A549 (cell line): Measurements from ENCODE around the gene KRTAP4-1. TPM values are rescaled to one million over a fixed set of nuclear protein-coding genes. Genes with fewer than 3 reads are reported as not detected.
A peak's percentile ranks its signal among the peaks of the same experiment; 100 is the strongest.
"Not testable (repeated sequence)": the region's sequence is repeated elsewhere in the genome, so short reads cannot be mapped to it uniquely, and the experiment has no call there.

ENCODE experiments used
- ATAC-seq, 2 experiments: fragments of 200-7000 bp in 1 of 2; fragments of >200 bp in 1 of 2; cut with Nextera tagmentation in 1 of 2; cut with Tn5 transposase in 1 of 2; 3 replicates each; pipeline versions ENCODE4 v1.8.0 to v1.9.1; 2018 to 2020; ENCODE audit warnings: mild to moderate bottlenecking in 1 of 2, moderate library complexity in 1 of 2
- CTCF ChIA-PET: fragments of 300-600 bp; sonication (Branson Sonifier 250); formaldehyde crosslinking; extraction: SDS; loops from one replicate; lab custom pipeline; 2021; ENCODE audit warnings: antibody characterized with exemption, inconsistent platforms; lab: Yijun Ruan, JAX
- POLR2A ChIA-PET: fragments of 350-600 bp; formaldehyde crosslinking; extraction: SDS; loops from one replicate; lab custom pipeline; 2021; ENCODE audit warnings: antibody characterized with exemption, inconsistent platforms; lab: Yijun Ruan, JAX
- DNase-seq, 2 experiments: peaks; one replicate each; pipeline versions ENCODE4 v3.0.0 to v3.0.0-alpha.2; 2011 to 2016; ENCODE audit warnings: low read depth in 1 of 2, low spot score in 1 of 2
- FAIRE-seq: peaks from 2 replicates; lab custom pipeline; 2011; peaks lifted over from hg19 to GRCh38; lab: Jason Lieb, UNC
- H3K27ac ChIP-seq, 2 experiments: fragments of >200 bp; sonication (Bioruptor Twin); formaldehyde crosslinking; 3 replicates each; pipeline ENCODE4 v1.5.1; 2016 to 2017
- H3K4me1 ChIP-seq: fragments of >200 bp; sonication (Bioruptor Twin); formaldehyde crosslinking; 3 replicates; pipeline ENCODE4 v1.6.1; 2016
- H3K4me2 ChIP-seq: fragments of >200 bp; sonication (Bioruptor Twin); formaldehyde crosslinking; 3 replicates; pipeline ENCODE4 v1.6.1; 2016
- H3K4me3 ChIP-seq: fragments of >200 bp; sonication (Bioruptor Twin); formaldehyde crosslinking; 3 replicates; pipeline ENCODE4 v1.5.1; 2016
- H3K9me3 ChIP-seq: fragments of >200 bp; sonication (Bioruptor Twin); formaldehyde crosslinking; 3 replicates; pipeline ENCODE4 v1.6.1; 2016
- BCL3 ChIP-seq: fragments of >200 bp; sonication (Bioruptor Twin); formaldehyde crosslinking; IDR thresholded peaks from 3 replicates; pipeline ENCODE4 v1.6.1; 2016
- CHD4 ChIP-seq: fragments of 200-600 bp; sonication (generic); IDR thresholded peaks from 2 replicates; pipeline ENCODE4 v1.6.1; 2016; ENCODE audit warnings: antibody characterized with exemption, mild to moderate bottlenecking, borderline replicate concordance
- EHMT2 ChIP-seq: fragments of 200-600 bp; sonication (generic); IDR thresholded peaks from 2 replicates; pipeline ENCODE4 v1.6.1; 2016; ENCODE audit warnings: antibody characterized with exemption, low read depth, mild to moderate bottlenecking, moderate library complexity
- FOSL2 ChIP-seq, 2 experiments: fragments of 450-650 bp in 1 of 2; fragments of >200 bp in 1 of 2; sonication (Bioruptor Twin) in 1 of 2; formaldehyde crosslinking; IDR thresholded peaks; 2 replicates each; pipeline versions ENCODE4 v1.5.0 to v1.6.1; 2016 to 2020; ENCODE audit warnings: mild to moderate bottlenecking in 1 of 2, moderate library complexity in 1 of 2
- HMGXB4 ChIP-seq: fragments of 250-450 bp; sonication (Bioruptor Pico); IDR thresholded peaks from 2 replicates; pipeline ENCODE4 v1.5.0; 2021; ENCODE audit warnings: mild to moderate bottlenecking, moderate library complexity, borderline replicate concordance
- JUN ChIP-seq, 2 experiments: fragments of >200 bp; sonication (Bioruptor Twin); formaldehyde crosslinking; IDR thresholded peaks; 2 replicates in 1 of 2; 3 replicates in 1 of 2; pipeline ENCODE4 v1.6.1; 2016 to 2017
- MYC ChIP-seq: IDR thresholded peaks from 2 replicates; pipeline ENCODE4 v1.6.1; 2012; ENCODE audit warnings: mild to moderate bottlenecking, inconsistent platforms, low read length, improper control_type of control experiment, borderline replicate concordance
- RAD21 ChIP-seq, 2 experiments: fragments of >200 bp in 1 of 2; sonication (Bioruptor Twin) in 1 of 2; formaldehyde crosslinking in 1 of 2; IDR thresholded peaks in 1 of 2; conservative IDR thresholded peaks in 1 of 2; 2 replicates in 1 of 2; 3 replicates in 1 of 2; pipeline ENCODE4 v1.6.1; 2012 to 2018; ENCODE audit warnings: inconsistent platforms in 1 of 2
- RFX5 ChIP-seq: fragments of 450-650 bp; IDR thresholded peaks from 2 replicates; pipeline ENCODE4 v1.7.1; 2014; ENCODE audit warnings: antibody characterized with exemption, mild to moderate bottlenecking, moderate library complexity
- TFCP2L1 ChIP-seq: fragments of 250-450 bp; sonication (Bioruptor Pico); IDR thresholded peaks from 2 replicates; pipeline ENCODE4 v1.5.0; 2021; ENCODE audit warnings: mild to moderate bottlenecking
- TP53 ChIP-seq: fragments of 250-450 bp; sonication (Bioruptor Pico); IDR thresholded peaks from 2 replicates; pipeline ENCODE4 v1.5.0; 2021; ENCODE audit warnings: mild to moderate bottlenecking, moderate library complexity
- WGBS: methylation state at CpG from one replicate; pipeline ENCODE4 v1.1.6; 2017; ENCODE audit errors: missing lambda C conversion rate; 5-methylcytosine and 5-hydroxymethylcytosine counted together
- polyA plus RNA-seq, 4 experiments: library from polyadenylated mRNA; depleted of rRNA in 3 of 4; stranded (reverse); fragments of >200 nt; fragmentation: RNase III in 1 of 4; extraction: RNeasy Plus Mini Kit Qiagen cat#74134 plus additional on column Dnase treatment in 1 of 4; gene quantifications; 2 replicates in 3 of 4; 3 replicates in 1 of 4; pipeline ENCODE4 v1.2.3, GENCODE V29; 2011 to 2017
- TF ChIP-seq, protein P1 (sequence below): fragments of 200-600 bp; sonication (generic); IDR thresholded peaks from 2 replicates; pipeline ENCODE4 v1.6.1; 2016; ENCODE audit warnings: antibody characterized with exemption, mild to moderate bottlenecking, moderate library complexity
- TF ChIP-seq, protein P2 (sequence below): fragments of >200 bp; sonication (Bioruptor Twin); formaldehyde crosslinking; IDR thresholded peaks from 3 replicates; pipeline ENCODE4 v1.5.1; 2016
- TF ChIP-seq, protein P3 (sequence below): IDR thresholded peaks from 2 replicates; pipeline ENCODE4 v1.6.1; 2012; ENCODE audit warnings: low read depth, borderline replicate concordance

Gene KRTAP4-1
- polyA plus RNA-seq, 2 of the 4 experiments (the other 2 are of a cell fraction), result 0.12 to 0.32 TPM

GRCh38 chr17:41149652-41149985 is 35.1 kb downstream of the KRTAP4-1 start, which contains the start of gene KRTAP4-5:
Gene KRTAP4-5, minus strand, starts transcription at chr17:41149825. Its CDS starts 58 bp downstream, at chr17:41149767.
- no peak for FAIRE-seq
- ATAC-seq, result peak in 1 of 2 experiments; percentile 39; a peak in 1 of 6 replicates
- no peak for TF ChIP-seq FOSL2 (IDR thresholded peaks at IDR 0.05)
- TF ChIP-seq FOSL2 (CRISPR knock-in tag; IDR thresholded peaks at IDR 0.05), result no peak
- TF ChIP-seq, protein P1, sequence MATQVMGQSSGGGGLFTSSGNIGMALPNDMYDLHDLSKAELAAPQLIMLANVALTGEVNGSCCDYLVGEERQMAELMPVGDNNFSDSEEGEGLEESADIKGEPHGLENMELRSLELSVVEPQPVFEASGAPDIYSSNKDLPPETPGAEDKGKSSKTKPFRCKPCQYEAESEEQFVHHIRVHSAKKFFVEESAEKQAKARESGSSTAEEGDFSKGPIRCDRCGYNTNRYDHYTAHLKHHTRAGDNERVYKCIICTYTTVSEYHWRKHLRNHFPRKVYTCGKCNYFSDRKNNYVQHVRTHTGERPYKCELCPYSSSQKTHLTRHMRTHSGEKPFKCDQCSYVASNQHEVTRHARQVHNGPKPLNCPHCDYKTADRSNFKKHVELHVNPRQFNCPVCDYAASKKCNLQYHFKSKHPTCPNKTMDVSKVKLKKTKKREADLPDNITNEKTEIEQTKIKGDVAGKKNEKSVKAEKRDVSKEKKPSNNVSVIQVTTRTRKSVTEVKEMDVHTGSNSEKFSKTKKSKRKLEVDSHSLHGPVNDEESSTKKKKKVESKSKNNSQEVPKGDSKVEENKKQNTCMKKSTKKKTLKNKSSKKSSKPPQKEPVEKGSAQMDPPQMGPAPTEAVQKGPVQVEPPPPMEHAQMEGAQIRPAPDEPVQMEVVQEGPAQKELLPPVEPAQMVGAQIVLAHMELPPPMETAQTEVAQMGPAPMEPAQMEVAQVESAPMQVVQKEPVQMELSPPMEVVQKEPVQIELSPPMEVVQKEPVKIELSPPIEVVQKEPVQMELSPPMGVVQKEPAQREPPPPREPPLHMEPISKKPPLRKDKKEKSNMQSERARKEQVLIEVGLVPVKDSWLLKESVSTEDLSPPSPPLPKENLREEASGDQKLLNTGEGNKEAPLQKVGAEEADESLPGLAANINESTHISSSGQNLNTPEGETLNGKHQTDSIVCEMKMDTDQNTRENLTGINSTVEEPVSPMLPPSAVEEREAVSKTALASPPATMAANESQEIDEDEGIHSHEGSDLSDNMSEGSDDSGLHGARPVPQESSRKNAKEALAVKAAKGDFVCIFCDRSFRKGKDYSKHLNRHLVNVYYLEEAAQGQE, result no peak
- TF ChIP-seq JUN (IDR thresholded peaks at IDR 0.05), result no peak
- no peak for TF ChIP-seq TFCP2L1
- TF ChIP-seq HMGXB4 (CRISPR knock-in tag), result no peak
- TF ChIP-seq, protein P2, sequence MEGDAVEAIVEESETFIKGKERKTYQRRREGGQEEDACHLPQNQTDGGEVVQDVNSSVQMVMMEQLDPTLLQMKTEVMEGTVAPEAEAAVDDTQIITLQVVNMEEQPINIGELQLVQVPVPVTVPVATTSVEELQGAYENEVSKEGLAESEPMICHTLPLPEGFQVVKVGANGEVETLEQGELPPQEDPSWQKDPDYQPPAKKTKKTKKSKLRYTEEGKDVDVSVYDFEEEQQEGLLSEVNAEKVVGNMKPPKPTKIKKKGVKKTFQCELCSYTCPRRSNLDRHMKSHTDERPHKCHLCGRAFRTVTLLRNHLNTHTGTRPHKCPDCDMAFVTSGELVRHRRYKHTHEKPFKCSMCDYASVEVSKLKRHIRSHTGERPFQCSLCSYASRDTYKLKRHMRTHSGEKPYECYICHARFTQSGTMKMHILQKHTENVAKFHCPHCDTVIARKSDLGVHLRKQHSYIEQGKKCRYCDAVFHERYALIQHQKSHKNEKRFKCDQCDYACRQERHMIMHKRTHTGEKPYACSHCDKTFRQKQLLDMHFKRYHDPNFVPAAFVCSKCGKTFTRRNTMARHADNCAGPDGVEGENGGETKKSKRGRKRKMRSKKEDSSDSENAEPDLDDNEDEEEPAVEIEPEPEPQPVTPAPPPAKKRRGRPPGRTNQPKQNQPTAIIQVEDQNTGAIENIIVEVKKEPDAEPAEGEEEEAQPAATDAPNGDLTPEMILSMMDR, result no peak
- TF ChIP-seq, protein P3, sequence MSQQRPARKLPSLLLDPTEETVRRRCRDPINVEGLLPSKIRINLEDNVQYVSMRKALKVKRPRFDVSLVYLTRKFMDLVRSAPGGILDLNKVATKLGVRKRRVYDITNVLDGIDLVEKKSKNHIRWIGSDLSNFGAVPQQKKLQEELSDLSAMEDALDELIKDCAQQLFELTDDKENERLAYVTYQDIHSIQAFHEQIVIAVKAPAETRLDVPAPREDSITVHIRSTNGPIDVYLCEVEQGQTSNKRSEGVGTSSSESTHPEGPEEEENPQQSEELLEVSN, result no peak
- no peak for TF ChIP-seq RFX5
- no peak for TF ChIP-seq RAD21 (conservative IDR thresholded peaks at IDR 0.05 in 1 of 2, IDR thresholded peaks at IDR 0.05 in 1 of 2)
- TF ChIP-seq MYC, result no peak
- no peak for TF ChIP-seq BCL3
- TF ChIP-seq TP53 (CRISPR knock-in tag), result no peak
- TF ChIP-seq EHMT2, result no peak
- no peak for TF ChIP-seq CHD4
- Histone ChIP-seq H3K4me2 (no peak within 1 kb of the TSS), H3K4me1 (no peaks in the 10 kb centered on the region), H3K4me3 (no peak within 1 kb of the TSS), H3K9me3 (no peaks in the 10 kb centered on the region), H3K27ac (no peak within 1 kb of the TSS)
- no peak for DNase-seq
- CTCF ChIA-PET, result interaction anchor here (0.7 kb wide), 1 partner anchor 381 kb away, joined by 3 read pairs; no protein-coding TSS in a partner anchor
- POLR2A ChIA-PET, result no interaction called here
- 56% methylated on average over 2 of the region's 2 CpGs for WGBS

DNA sequence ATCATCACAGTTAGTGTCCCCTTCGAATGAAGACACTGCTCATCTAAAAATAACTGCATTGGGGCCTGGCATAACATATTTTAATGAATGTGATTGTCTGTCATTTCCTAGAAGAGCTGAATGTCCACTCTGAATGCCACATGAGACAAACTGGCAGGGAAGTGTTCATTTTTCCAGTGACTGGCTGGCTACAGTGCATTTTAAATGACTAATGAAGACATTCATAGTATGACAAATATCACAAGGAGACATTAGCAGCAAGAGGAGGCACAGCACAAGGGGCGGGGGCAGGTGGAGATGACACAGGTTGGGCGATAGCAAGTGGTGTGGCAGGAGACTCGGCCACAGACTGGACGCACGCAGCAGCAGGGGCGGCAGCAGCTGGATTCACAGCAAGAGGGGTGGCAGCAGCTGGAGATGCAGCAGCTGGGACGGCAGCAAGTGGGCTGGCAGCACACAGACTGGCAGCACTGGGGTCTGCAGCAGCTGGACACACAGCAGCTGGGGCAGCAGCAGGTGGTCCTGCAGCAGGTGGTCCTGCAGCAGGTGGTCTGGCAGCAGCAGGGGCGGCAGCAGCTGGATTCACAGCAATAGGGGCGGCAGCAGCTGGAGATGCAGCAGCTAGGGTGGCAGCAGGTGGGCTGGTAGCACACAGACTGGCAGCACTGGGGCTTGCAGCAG is 35.6 kb downstream of the KRTAP4-1 start:
- WGBS, result 70% methylated on average over 10 of the region's 10 CpGs
- POLR2A ChIA-PET, H3K4me2 ChIP-seq, DNase-seq, ATAC-seq, H3K4me3 ChIP-seq, H3K27ac ChIP-seq, FAIRE-seq, H3K4me1 ChIP-seq, H3K9me3 ChIP-seq: not testable (repeated sequence)
- CTCF ChIA-PET, result interaction anchor here (0.7 kb wide), 1 partner anchor 381 kb away, joined by 3 read pairs; no protein-coding TSS in a partner anchor
